Suprapubic skin (tissue), 4 donors: ENCODE measurements around the gene EIF3B.
"Not testable (repeated sequence)": the region's sequence is repeated elsewhere in the genome, so short reads cannot be mapped to it uniquely, and the experiment has no call there.

Source experiments
- EP300 ChIP-seq: sonication (generic); formaldehyde crosslinking; IDR thresholded peaks from one replicate; pipeline ENCODE4 v1.6.1; 2017; ENCODE audit warnings: antibody characterized with exemption
- POLR2A ChIP-seq, 2 donors: fragments of 450-650 bp; IDR thresholded peaks; one replicate each; pipeline ENCODE4 v1.6.1; 2017; ENCODE audit warnings: antibody characterized with exemption in 2 of 2, mild to moderate bottlenecking in 2 of 2, moderate library complexity in 2 of 2
- POLR2AphosphoS5 ChIP-seq, 3 donors: sonication (generic); formaldehyde crosslinking; IDR thresholded peaks; one replicate each; pipeline ENCODE4 v1.6.1; 2017; ENCODE audit warnings: antibody characterized with exemption in 3 of 3
- TF ChIP-seq, protein P1 (sequence below), 2 donors: fragments of 200-600 bp in 1 of 2; fragments of 450-650 bp in 1 of 2; sonication (generic) in 1 of 2; IDR thresholded peaks; one replicate each; pipeline ENCODE4 v1.5.1; 2016 to 2019; ENCODE audit warnings: antibody characterized with exemption in 2 of 2, mild to moderate bottlenecking in 1 of 2, moderate library complexity in 1 of 2

DNA sequence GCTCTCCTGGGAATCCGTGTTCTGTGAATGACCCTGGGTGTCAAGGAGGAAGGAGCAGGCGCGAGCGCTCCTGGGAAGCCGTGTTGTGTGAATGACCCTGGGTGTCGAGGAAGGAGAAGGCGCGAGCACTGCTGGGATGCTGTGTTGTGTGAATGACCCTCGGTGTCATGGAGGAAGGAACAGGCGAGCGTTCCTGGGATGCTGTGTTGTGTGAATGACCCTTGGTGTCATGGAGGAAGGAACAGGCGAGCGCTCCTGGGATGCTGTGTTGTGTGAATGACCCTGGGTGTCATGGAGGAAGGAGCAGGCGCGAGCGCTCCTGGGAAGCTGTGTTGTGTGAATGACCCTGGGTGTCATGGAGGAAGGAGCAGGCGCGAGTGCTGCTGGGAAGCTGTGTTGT, 23.5 kb downstream of the EIF3B start:
- not testable (repeated sequence) for TF ChIP-seq POLR2A (IDR thresholded peaks at IDR 0.05); POLR2AphosphoS5 (IDR thresholded peaks at IDR 0.05); EP300
- TF ChIP-seq, protein P1, sequence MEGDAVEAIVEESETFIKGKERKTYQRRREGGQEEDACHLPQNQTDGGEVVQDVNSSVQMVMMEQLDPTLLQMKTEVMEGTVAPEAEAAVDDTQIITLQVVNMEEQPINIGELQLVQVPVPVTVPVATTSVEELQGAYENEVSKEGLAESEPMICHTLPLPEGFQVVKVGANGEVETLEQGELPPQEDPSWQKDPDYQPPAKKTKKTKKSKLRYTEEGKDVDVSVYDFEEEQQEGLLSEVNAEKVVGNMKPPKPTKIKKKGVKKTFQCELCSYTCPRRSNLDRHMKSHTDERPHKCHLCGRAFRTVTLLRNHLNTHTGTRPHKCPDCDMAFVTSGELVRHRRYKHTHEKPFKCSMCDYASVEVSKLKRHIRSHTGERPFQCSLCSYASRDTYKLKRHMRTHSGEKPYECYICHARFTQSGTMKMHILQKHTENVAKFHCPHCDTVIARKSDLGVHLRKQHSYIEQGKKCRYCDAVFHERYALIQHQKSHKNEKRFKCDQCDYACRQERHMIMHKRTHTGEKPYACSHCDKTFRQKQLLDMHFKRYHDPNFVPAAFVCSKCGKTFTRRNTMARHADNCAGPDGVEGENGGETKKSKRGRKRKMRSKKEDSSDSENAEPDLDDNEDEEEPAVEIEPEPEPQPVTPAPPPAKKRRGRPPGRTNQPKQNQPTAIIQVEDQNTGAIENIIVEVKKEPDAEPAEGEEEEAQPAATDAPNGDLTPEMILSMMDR (IDR thresholded peaks at IDR 0.05): not testable (repeated sequence)
